ENCODE results near the gene ARID2.

ARID2 gene

DNA sequence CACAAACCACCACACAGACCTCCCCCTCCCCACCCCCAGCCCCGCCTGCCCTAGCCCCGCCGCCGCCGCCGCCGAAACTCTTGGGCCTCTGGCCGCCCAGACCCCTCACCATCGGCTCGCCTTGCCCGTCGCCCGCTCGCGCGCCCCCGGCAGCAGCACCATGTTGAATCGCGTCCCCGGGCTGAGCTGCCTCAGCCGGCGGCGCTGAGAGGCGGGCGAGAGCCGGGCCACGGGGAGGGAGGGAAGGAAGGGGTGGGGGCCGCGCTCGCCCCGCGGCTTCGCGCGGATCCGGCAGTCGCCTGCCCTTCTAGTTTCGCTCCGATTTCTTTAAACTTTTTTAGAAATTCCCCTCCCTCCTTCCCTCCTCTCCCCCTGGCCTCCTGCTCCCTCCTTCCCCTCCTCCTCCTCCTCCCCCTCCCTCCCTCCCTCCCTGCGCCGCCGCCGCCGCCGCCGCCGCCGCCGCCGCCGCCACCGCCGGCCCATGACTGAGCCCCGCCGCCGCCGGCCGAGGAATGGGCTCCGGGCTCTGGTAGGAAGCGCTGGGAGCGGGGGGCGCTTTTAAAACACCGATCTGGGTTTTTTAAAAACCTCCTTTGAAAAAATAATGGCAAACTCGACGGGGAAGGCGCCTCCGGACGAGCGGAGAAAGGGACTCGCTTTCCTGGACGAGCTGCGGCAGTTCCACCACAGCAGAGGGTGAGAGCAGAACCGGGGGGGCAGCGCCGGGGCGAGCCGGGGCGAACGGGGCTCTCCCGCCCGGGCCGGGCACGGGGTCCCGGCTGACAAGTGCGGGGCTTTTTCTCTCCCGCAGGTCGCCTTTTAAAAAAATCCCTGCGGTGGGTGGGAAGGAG, at the start of gene ARID2:
ARID2 (plus strand) TSS at position 474 of the 851 bp plus-strand sequence; CDS start at position 605, 131 bp downstream.
- peak; percentile 74 for DNase-seq

DNA sequence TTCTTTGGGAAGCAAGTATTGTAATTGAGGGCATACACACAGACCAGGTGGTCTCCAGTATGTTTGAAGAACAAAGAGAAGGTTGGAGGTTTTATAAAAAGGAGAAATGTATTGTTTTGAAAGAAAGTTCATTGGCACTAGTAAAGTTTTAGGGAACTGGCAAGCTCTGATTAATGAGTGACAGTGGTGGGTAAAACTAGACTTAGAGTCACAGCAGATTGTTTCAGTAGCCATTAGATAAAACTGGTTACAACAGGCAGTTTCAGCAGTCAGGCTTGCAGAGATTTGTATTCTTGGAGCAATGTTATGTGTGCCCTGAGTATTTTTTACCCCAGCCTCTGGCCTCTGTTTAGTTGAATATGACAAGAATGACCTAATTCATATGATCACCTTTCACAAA, 49.1 kb upstream of the ARID2 start:
- DNase-seq, result no peak

- no peak for DNase-seq
These were observed 48.0 kb upstream of the ARID2 start for GRCh38 chr12:45681465-45681864.

GRCh38 chr12:45685680-45686079, 43.8 kb upstream of the ARID2 start:
- DNase-seq, result no peak

GRCh38 chr12:45687081-45688015, 42.2 kb upstream of the ARID2 start:
- DNase-seq, result no peak

DNA sequence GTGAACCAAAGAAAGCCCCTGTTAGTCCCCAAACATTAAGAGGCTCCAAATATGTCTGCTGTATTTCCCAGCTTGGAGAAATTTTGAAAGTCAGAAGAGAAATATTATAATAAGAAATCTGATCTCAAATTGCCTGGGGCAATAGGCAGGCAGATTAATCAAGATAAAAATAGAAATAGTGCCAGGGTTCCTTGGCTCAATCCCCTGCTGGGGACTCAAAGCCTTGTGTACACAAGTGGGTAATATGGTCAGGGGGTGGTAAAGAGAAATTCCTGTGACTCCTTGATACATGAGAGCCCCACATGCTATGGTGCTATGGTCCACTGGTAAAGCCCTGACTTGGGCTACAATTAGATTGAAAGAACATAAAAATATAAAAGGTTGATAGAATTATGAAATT, 41.3 kb upstream of the ARID2 start:
- DNase-seq, result no peak

DNA sequence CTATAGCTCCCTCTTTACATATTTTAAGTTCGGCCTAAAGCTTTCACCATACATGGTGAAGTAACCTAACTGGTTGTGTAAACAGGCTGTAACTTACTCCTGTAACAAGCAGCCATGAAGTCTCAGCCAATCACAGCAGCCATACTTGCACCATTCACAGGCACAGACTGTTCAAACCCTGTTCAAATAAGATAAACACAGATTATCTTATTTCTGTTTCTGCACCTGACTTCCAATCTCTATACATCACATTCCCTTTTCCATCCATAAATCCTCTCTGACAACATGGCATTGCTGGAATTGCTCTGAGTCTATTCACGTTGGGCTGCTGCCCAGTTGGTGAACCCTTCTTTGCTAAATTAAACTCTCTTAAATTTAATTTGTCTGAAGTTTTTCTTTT, 34.5 kb upstream of the ARID2 start:
- no peak for DNase-seq

DNA sequence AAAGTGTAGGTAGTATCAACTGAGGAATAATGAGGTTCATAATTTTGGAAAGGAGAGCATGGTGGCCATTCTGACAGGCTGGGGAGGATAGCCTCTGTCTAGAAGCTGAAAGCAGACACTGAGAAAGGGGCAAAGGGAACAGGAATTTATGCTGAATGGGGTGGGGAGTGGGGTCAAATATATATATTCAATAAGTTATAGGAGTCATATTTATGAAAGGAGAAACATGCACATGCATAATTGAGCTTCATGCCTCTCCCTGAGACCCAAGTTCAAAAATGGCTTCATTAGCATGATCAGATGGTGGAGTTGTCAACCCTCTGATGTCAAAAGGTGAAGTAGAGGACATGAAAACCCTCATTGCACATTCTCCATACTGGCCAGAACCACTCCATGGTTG, 33.9 kb upstream of the ARID2 start:
- DNase-seq, result no peak

DNA sequence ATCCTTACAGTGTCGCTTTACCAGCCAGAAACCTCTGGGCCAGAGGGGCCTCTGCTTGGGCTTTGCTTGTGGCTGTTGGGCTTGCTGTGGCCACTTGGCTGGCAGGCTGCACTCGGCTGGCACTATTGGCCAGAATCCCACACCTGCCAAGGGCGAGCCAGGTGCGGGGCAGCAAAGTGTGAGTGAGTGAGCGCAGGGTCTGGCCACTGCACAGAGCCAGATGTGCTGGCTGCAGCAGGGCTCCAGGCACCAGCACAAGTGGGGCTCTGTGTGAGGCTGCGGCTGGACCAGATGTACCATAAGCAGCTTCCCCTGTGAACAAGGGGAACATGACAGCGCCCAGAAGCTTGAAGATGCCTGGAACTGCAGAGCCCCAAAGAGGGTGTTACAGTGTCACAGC, 33.5 kb upstream of the ARID2 start:
- no peak for DNase-seq

GRCh38 chr12:45697371-45697770, 32.1 kb upstream of the ARID2 start:
- no peak for DNase-seq

- DNase-seq, result no peak
These were observed 28.2 kb upstream of the ARID2 start for GRCh38 chr12:45701296-45701695.

- DNase-seq, result no peak
These were observed 25.6 kb upstream of the ARID2 start for GRCh38 chr12:45703942-45704341.

DNA sequence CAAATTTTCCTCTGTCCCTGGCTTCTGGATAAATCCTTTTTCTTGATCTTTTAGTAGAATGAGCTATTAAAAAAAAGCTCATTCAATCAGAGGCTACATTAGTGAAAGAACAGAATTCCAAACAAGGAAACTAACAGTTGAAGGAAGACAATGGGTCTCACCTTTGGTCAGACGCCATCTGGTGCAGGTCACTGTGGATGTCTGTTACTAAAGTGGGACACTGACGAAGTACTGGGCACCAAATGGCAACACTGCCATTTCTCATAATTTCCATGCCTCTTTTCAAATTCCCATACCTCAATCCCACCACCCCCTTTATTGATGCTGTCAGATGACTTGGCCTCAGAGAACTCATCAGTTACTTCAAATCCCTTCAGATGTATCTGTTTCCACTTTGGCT, 24.5 kb upstream of the ARID2 start:
- no peak for DNase-seq

DNA sequence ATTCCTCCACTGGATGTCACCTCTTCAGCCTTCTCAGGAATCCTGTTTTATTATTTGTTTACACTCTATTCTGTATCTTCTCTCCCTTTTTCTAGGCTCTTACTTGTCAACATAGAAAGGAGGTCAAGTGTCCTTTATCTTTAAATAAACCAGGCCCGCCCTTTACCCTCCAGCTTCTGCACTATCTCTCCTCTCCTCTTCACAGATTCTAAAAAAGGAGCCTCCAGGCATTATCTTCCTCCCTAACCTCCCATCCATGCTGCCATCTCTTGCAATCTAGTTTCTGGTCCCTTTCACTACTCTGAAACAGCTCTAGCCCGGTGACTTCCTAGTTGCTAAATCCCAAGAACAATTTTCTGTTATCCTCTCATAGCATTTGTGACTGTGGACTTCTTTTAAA, 24.1 kb upstream of the ARID2 start:
- no peak for DNase-seq

DNA sequence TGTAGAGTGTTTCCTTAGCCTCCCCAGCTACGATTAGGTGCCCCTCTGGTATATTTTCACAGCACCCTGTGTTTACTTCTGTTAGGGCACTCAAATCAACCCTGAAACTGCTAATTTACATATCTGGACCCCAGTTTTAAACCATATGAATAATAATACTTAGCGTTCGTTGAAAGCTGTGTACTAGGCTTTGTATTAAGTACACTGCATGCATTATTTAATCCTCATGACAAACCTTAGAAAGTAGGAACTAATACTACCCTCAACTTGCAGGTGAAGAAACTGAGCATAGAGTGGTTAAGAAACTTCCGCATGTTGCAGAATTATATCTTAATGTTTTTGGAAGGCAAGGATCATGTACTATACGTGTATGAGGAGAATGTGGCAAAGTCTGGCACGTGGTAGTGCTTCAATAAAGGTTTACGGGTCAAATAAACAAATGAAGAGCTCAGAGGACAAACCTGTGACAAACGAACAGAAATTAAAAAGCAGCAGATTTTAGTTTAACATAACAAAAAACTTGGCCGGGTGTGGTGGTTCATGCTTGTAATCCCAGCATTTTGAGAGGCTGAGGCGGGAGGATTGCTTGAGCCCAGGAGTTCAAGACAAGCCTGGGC, 22.2 kb upstream of the ARID2 start:
- no peak for DNase-seq

- DNase-seq, result no peak
These were observed 21.1 kb upstream of the ARID2 start for GRCh38 chr12:45708363-45708762.

- no peak for DNase-seq
These were observed 20.6 kb upstream of the ARID2 start for GRCh38 chr12:45708901-45709300.

- DNase-seq, result no peak
These were observed 17.2 kb upstream of the ARID2 start for GRCh38 chr12:45712319-45712718.

DNA sequence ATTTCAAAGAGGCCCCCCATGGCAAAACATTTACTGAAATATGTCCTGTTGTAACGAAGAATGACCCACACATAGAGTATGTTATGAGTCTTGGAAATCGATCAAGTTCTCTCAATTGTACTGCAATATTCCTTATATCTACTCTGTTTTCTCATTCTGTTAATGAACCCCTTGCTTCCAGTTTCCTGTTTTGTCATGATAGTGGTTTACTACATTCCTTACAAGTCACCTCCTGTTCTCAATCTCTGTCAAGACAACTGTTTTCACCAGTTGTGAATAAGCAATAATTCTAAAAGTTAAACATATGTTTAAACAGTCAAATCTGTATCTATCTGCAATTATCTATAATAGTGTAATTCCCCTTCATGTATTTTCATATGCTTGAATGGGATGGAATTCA, 16.4 kb upstream of the ARID2 start:
- no peak for DNase-seq

GRCh38 chr12:45718306-45718705, 11.2 kb upstream of the ARID2 start:
- DNase-seq, result no peak

GRCh38 chr12:45720069-45720468, 9.4 kb upstream of the ARID2 start:
- no peak for DNase-seq

- no peak for DNase-seq
These were observed 8.1 kb upstream of the ARID2 start for GRCh38 chr12:45721369-45721768.

- no peak for DNase-seq
These were observed 7.6 kb upstream of the ARID2 start for GRCh38 chr12:45721954-45722353.

Data from CD4-positive, alpha-beta T cell treated with Interleukin-10 for 1 hour (primary cell).